ENCODE results near the gene BICRA.
"Not testable (repeated sequence)": the region's sequence is repeated elsewhere in the genome, so short reads cannot be mapped to it uniquely, and the experiment has no call there.

Gene BICRA

GRCh38 chr19:47633996-47634395 lies 25.1 kb downstream of the BICRA start:
- DNase-seq (ENCODE audit: extremely low read depth, low read depth) = no peak
- TF ChIP-seq CTCF (IDR thresholded peaks at IDR 0.05; ENCODE audit: low read depth, low read length) = no peak

GRCh38 chr19:47635152-47635754 lies 26.3 kb downstream of the BICRA start:
- not testable (repeated sequence) for DNase-seq (ENCODE audit: extremely low read depth, low read depth)

- DNase-seq (ENCODE audit: extremely low read depth, low read depth) = no peak
- TF ChIP-seq CTCF (IDR thresholded peaks at IDR 0.05; ENCODE audit: low read depth, low read length) = no peak
Observed at GRCh38 chr19:47637550-47637949, 28.6 kb downstream of the BICRA start.

- DNase-seq (ENCODE audit: extremely low read depth, low read depth) = no peak
- TF ChIP-seq CTCF (IDR thresholded peaks at IDR 0.05; ENCODE audit: low read depth, low read length) = no peak
Observed at GRCh38 chr19:47641891-47642485, 33.1 kb downstream of the BICRA start.

GRCh38 chr19:47643281-47643680 lies 34.3 kb downstream of the BICRA start:
- TF ChIP-seq CTCF (IDR thresholded peaks at IDR 0.05; ENCODE audit: low read depth, low read length) = no peak
- DNase-seq (ENCODE audit: extremely low read depth, low read depth) = no peak

GRCh38 chr19:47644199-47644598 lies 35.3 kb downstream of the BICRA start:
- no peak for TF ChIP-seq CTCF (IDR thresholded peaks at IDR 0.05; ENCODE audit: low read depth, low read length)
- DNase-seq (ENCODE audit: extremely low read depth, low read depth) = no peak

- no peak for TF ChIP-seq CTCF (IDR thresholded peaks at IDR 0.05; ENCODE audit: low read depth, low read length)
- no peak for DNase-seq (ENCODE audit: extremely low read depth, low read depth)
Observed at GRCh38 chr19:47644743-47645482, 36.0 kb downstream of the BICRA start.

Data from AG09319 (cell line).